ENCODE results near the gene DZIP3.

- TF ChIP-seq CTCF (conservative IDR thresholded peaks at IDR 0.05 in 1 of 2, IDR thresholded peaks at IDR 0.05 in 1 of 2; ENCODE audit: extremely low read depth in 1 of 2, insufficient read depth in 1 of 2, low read depth in 1 of 2, low read length in 2 of 2), result no peak
- no peak for TF ChIP-seq EZH2 (IDR thresholded peaks at IDR 0.05; ENCODE audit: borderline replicate concordance, low read length)
Measured at GRCh38 chr3:108566599-108566998, 22.9 kb upstream of the DZIP3 start.

Data from mammary epithelial cell (primary cell).